Measurements from ENCODE around the gene COMTD1.

COMTD1 gene

GRCh38 chr10:75244487-75245353 is 9.0 kb upstream of the COMTD1 start:
- WGBS (ENCODE audit: extremely low coverage, insufficient coverage, insufficient read length) = no CpG with 5 or more reads among the region's 8 CpGs
- H3K23ac ChIP-seq (ENCODE audit: low read length) = no peak overlapping the region
- H2BK12ac ChIP-seq (ENCODE audit: low read length) = no peak overlapping the region
- H4K8ac ChIP-seq (ENCODE audit: low read depth, low read length) = no peak overlapping the region
- no peak overlapping the region for H4K12ac ChIP-seq (ENCODE audit: low read depth, low read length)
- H3K36me3 ChIP-seq (ENCODE audit: control insufficient read depth in 1 of 2, insufficient read depth in 2 of 2, low read length in 2 of 2) = no peaks in the 10 kb centered on the region
- H3K79me2 ChIP-seq (ENCODE audit: control insufficient read depth, insufficient read depth, low read length, poor library complexity) = no peaks in the 10 kb centered on the region
- H3K4ac ChIP-seq (ENCODE audit: low read depth, low read length) = no peak overlapping the region
- no peak overlapping the region for H3K27ac ChIP-seq (ENCODE audit: low read depth, low read length)
- H3K9me3 ChIP-seq (ENCODE audit: insufficient read depth, low read depth, low read length) = no peaks in the 10 kb centered on the region
- no peak overlapping the region for H3K18ac ChIP-seq (ENCODE audit: low read length)
- no peaks in the 10 kb centered on the region for H3K27me3 ChIP-seq (ENCODE audit: insufficient read depth, low read length)
- no peaks in the 10 kb centered on the region for H3K79me1 ChIP-seq (ENCODE audit: low read length)
- no peak overlapping the region for H2AFZ ChIP-seq (ENCODE audit: insufficient read depth, low read length, poor library complexity)
- no peak overlapping the region for H3K4me2 ChIP-seq (ENCODE audit: low read length)
- H2AK5ac ChIP-seq (ENCODE audit: low read length) = no peak overlapping the region
- H3K9ac ChIP-seq (ENCODE audit: low read length) = no peak overlapping the region
- DNase-seq = peak in 1 of 2 donors; percentile 25
- no peak overlapping the region for H2BK5ac ChIP-seq (ENCODE audit: low read depth, low read length, poor library complexity)
- H3K14ac ChIP-seq (ENCODE audit: low read length) = no peak overlapping the region
- no peak overlapping the region for H3K4me3 ChIP-seq (ENCODE audit: low read depth, low read length)
- no peak overlapping the region for H2BK120ac ChIP-seq (ENCODE audit: insufficient read depth, low read length, poor library complexity)
- H4K91ac ChIP-seq (ENCODE audit: low read depth, low read length) = peak overlapping the region; percentile 41
- peaks cover 0 to 10% of the 10 kb centered on the region in 2 experiments for H3K4me1 ChIP-seq (ENCODE audit: control insufficient read depth in 1 of 2, insufficient read depth in 2 of 2, low read length in 2 of 2)

DNA sequence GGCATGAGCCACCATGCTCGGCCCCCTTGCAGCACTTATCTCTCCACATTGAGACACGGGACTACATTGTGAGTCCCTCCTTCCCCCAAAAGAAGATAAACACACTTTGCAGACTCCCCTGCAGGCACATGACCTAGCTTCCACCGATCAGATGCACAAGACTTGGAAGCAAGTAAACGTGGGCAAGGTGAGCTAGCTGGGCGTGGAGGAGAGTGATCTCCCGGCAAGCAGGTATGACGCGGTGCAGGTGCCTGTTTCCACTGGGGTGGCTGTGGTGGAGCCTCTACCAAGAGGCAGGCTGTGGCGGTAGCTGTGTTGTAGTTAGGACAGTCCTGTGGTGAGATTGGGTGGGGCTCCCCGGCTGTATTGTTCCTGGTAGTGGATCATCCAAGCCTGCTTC is 7.7 kb upstream of the COMTD1 start:
- Histone ChIP-seq H3K4me2 (ENCODE audit: low read length) (no peak overlapping the region), H4K91ac (ENCODE audit: low read depth, low read length) (no peak overlapping the region), H3K27ac (ENCODE audit: low read depth, low read length) (no peak overlapping the region), H4K12ac (ENCODE audit: low read depth, low read length) (no peak overlapping the region), H3K9me3 (ENCODE audit: insufficient read depth, low read depth, low read length) (no peaks in the 10 kb centered on the region), H3K23ac (ENCODE audit: low read length) (no peak overlapping the region), H3K9ac (ENCODE audit: low read length) (no peak overlapping the region), H4K8ac (ENCODE audit: low read depth, low read length) (no peak overlapping the region), H3K27me3 (ENCODE audit: insufficient read depth, low read length) (no peaks in the 10 kb centered on the region), H3K36me3 (ENCODE audit: control insufficient read depth in 1 of 2, insufficient read depth in 2 of 2, low read length in 2 of 2) (no peaks in the 10 kb centered on the region), H3K4ac (ENCODE audit: low read depth, low read length) (no peak overlapping the region), H3K79me2 (ENCODE audit: control insufficient read depth, insufficient read depth, low read length, poor library complexity) (no peaks in the 10 kb centered on the region), H2BK5ac (ENCODE audit: low read depth, low read length, poor library complexity) (no peak overlapping the region), H3K14ac (ENCODE audit: low read length) (no peak overlapping the region), H2AK5ac (ENCODE audit: low read length) (no peak overlapping the region), H3K4me1 (ENCODE audit: control insufficient read depth in 1 of 2, insufficient read depth in 2 of 2, low read length in 2 of 2) (peaks cover 0 to 10% of the 10 kb centered on the region in 2 experiments), H3K18ac (ENCODE audit: low read length) (no peak overlapping the region), H3K4me3 (ENCODE audit: low read depth, low read length) (no peak overlapping the region), H2AFZ (ENCODE audit: insufficient read depth, low read length, poor library complexity) (no peak overlapping the region), H2BK12ac (ENCODE audit: low read length) (no peak overlapping the region), H2BK120ac (ENCODE audit: insufficient read depth, low read length, poor library complexity) (no peak overlapping the region), H3K79me1 (ENCODE audit: low read length) (no peaks in the 10 kb centered on the region)
- WGBS (ENCODE audit: extremely low coverage, insufficient coverage, insufficient read length) = no CpG with 5 or more reads among the region's 10 CpGs
- no peak for DNase-seq

DNA sequence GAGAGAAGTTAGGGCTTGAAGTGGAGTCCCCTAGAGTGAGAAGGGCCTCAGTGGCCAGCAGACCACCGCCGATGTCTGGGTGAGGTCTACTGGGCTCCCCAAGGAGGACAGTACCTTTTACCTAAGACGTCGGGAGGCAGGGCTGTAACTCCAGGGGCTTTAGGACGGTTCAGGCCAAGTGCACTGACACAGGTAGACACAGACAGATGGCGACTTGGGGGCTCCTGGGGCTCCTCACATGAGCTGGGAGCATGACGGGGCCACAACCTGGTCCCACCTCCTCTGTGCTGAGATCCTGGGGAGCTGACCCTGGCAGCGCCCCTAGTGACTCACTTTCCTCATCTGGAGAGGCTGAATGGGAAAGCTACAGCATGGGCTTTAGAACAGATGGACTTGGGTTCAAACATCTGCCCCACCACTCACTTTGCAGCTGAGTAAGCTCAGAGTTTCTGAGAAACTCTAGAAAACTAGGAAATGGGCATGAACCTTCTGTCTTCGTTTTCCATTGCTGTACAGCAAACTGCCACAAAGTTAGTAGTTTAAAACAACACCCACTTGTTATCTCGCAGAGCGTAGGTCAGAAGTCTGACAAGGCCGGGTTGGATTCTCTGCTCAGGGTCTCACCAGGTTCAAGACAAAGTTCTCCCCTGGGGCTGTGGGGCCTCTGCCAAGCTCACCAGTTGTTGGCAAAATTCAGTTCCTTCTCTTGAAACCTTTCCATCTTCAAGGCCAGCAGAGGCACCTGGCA is 4.7 kb upstream of the COMTD1 start:
- WGBS (ENCODE audit: extremely low coverage, insufficient coverage, insufficient read length) = no CpG with 5 or more reads among the region's 12 CpGs
- Histone ChIP-seq H3K9ac (ENCODE audit: low read length) (no peak overlapping the region), H3K79me1 (ENCODE audit: low read length) (peaks cover under 1% of the 10 kb centered on the region), H2AK5ac (ENCODE audit: low read length) (no peak overlapping the region), H3K4me3 (ENCODE audit: low read depth, low read length) (no peak overlapping the region), H3K14ac (ENCODE audit: low read length) (no peak overlapping the region), H3K9me3 (ENCODE audit: insufficient read depth, low read depth, low read length) (no peaks in the 10 kb centered on the region), H3K27me3 (ENCODE audit: insufficient read depth, low read length) (no peaks in the 10 kb centered on the region), H3K4ac (ENCODE audit: low read depth, low read length) (no peak overlapping the region), H3K36me3 (ENCODE audit: control insufficient read depth in 1 of 2, insufficient read depth in 2 of 2, low read length in 2 of 2) (no peaks in the 10 kb centered on the region), H2BK5ac (ENCODE audit: low read depth, low read length, poor library complexity) (no peak overlapping the region), H4K12ac (ENCODE audit: low read depth, low read length) (no peak overlapping the region), H2BK12ac (ENCODE audit: low read length) (no peak overlapping the region), H2AFZ (ENCODE audit: insufficient read depth, low read length, poor library complexity) (no peak overlapping the region), H4K8ac (ENCODE audit: low read depth, low read length) (no peak overlapping the region), H2BK120ac (ENCODE audit: insufficient read depth, low read length, poor library complexity) (no peak overlapping the region), H4K91ac (ENCODE audit: low read depth, low read length) (no peak overlapping the region), H3K23ac (ENCODE audit: low read length) (no peak overlapping the region), H3K18ac (ENCODE audit: low read length) (no peak overlapping the region), H3K4me1 (ENCODE audit: control insufficient read depth in 1 of 2, insufficient read depth in 2 of 2, low read length in 2 of 2) (peaks cover 0 to 6% of the 10 kb centered on the region in 2 experiments), H3K79me2 (ENCODE audit: control insufficient read depth, insufficient read depth, low read length, poor library complexity) (no peaks in the 10 kb centered on the region), H3K4me2 (ENCODE audit: low read length) (no peak overlapping the region), H3K27ac (ENCODE audit: low read depth, low read length) (no peak overlapping the region)
- no peak for DNase-seq

DNA sequence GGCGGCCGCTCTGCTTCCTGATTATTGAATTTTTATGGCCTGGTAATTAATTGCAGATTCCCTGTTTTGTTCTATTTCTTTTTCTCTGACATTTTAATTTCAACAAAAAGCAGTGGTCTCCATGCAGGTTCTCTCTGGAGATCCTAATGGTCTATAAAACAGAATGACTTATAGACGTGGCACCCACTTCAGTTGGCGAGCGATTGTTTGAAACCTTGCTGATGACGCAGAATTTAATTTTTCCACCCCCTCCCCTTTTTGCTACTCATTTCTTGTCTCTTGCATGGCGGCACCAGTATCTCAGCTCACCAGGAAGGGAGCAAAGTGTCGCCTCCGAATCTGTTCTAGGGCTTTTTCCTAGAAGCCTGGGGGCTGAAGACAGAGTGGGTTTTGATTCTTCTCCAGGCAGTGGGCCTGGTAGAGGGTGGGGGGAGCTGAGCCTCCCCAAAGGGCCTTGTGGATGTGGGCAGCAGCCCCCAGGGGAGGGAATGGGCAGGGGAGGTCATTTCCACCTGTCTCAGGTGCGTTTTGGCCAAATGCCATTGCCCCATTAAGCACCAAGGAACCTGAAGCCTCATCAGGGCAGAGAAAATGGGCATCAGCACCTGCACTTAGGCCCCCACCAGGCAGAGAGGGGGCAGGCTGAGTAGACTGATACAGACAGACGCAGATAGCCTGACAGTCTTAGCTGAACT is 3.5 kb upstream of the COMTD1 start:
- no peaks in the 10 kb centered on the region for H3K9me3 ChIP-seq (ENCODE audit: insufficient read depth, low read depth, low read length)
- H3K4me3 ChIP-seq (ENCODE audit: low read depth, low read length) = no peak overlapping the region
- no peak overlapping the region for H3K4ac ChIP-seq (ENCODE audit: low read depth, low read length)
- peaks cover 0 to 6% of the 10 kb centered on the region in 2 experiments for H3K4me1 ChIP-seq (ENCODE audit: control insufficient read depth in 1 of 2, insufficient read depth in 2 of 2, low read length in 2 of 2)
- no peaks in the 10 kb centered on the region for H3K36me3 ChIP-seq (ENCODE audit: control insufficient read depth in 1 of 2, insufficient read depth in 2 of 2, low read length in 2 of 2)
- no CpG with 5 or more reads among the region's 11 CpGs for WGBS (ENCODE audit: extremely low coverage, insufficient coverage, insufficient read length)
- H3K14ac ChIP-seq (ENCODE audit: low read length) = no peak overlapping the region
- H3K4me2 ChIP-seq (ENCODE audit: low read length) = no peak overlapping the region
- H2BK120ac ChIP-seq (ENCODE audit: insufficient read depth, low read length, poor library complexity) = no peak overlapping the region
- H4K12ac ChIP-seq (ENCODE audit: low read depth, low read length) = no peak overlapping the region
- peaks cover 12% of the 10 kb centered on the region for H3K79me1 ChIP-seq (ENCODE audit: low read length)
- H3K23ac ChIP-seq (ENCODE audit: low read length) = no peak overlapping the region
- no peak overlapping the region for H3K27ac ChIP-seq (ENCODE audit: low read depth, low read length)
- H3K79me2 ChIP-seq (ENCODE audit: control insufficient read depth, insufficient read depth, low read length, poor library complexity) = peaks cover 3% of the 10 kb centered on the region
- H4K8ac ChIP-seq (ENCODE audit: low read depth, low read length) = no peak overlapping the region
- H3K9ac ChIP-seq (ENCODE audit: low read length) = no peak overlapping the region
- no peak overlapping the region for H2AK5ac ChIP-seq (ENCODE audit: low read length)
- no peak overlapping the region for H2BK5ac ChIP-seq (ENCODE audit: low read depth, low read length, poor library complexity)
- no peak overlapping the region for H2AFZ ChIP-seq (ENCODE audit: insufficient read depth, low read length, poor library complexity)
- H2BK12ac ChIP-seq (ENCODE audit: low read length) = no peak overlapping the region
- no peaks in the 10 kb centered on the region for H3K27me3 ChIP-seq (ENCODE audit: insufficient read depth, low read length)
- DNase-seq = no peak
- H4K91ac ChIP-seq (ENCODE audit: low read depth, low read length) = no peak overlapping the region
- no peak overlapping the region for H3K18ac ChIP-seq (ENCODE audit: low read length)
